Measurements from ENCODE around the gene LYL1.

The LYL1 gene

DNA sequence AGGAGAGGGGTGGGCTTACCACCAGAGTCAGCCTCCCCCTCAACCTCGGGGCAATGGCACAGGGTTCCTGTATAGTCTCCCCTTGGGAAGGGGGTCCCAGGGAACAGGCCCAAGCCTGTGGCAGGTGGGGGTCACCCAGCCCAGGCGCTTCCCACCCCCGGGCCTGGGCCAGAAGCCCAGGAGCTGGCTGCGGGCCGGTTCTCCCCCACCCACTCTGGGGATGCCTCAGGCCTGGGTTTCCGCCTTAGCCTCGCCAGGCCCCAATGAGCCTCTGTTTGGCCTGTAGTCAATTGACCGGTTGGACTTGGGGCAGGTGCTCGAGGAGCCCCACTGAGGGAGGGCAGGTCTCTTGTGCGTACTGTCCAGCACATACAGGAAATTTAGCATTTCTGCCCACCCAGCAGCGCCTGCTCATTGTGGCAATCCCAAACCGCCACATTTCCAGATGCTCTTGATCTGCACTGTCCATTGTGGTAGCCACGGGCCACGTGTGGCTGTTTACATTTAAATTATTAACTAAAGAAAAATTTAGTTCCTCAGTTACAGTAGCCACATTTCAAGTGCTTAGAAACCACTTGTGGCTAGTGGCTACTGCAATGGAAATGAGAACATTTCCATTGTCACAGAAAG, 9.9 kb downstream of the LYL1 start:
- no peaks in the 10 kb centered on the region for H3K27me3 ChIP-seq (ENCODE audit: control insufficient read depth, insufficient read depth, low read length)
- no peaks in the 10 kb centered on the region for H3K36me3 ChIP-seq (ENCODE audit: control insufficient read depth, insufficient read depth, low read length)
- no peak overlapping the region for H3K4me3 ChIP-seq (ENCODE audit: low read length)
- no peak overlapping the region for H3K9ac ChIP-seq (ENCODE audit: low read length)
- peaks cover 17% of the 10 kb centered on the region for H3K4me1 ChIP-seq (ENCODE audit: control insufficient read depth, insufficient read depth, low read length)
- H3K9me3 ChIP-seq (ENCODE audit: control insufficient read depth, low read length) = no peaks in the 10 kb centered on the region

DNA sequence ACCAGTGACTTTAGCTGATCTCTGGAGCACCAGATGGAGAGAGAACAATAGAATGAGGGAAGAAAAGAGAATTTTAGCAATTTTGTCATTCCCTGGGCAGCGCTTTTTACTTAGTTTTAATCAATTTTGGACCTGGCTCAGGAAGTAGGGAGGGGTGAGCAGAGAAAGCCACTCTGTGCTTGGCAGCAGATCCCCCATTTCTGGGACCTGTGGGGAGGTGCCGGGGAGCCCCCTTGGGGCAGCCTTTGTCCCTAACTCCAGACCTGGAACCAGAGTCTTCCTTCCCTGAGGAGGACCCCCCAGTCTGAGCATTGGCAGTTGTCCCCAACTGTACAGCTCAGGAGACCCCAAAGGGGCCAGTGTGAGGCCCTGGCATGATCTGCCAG, 10.5 kb downstream of the LYL1 start:
- no peak overlapping the region for H3K4me3 ChIP-seq (ENCODE audit: low read length)
- peaks cover 17% of the 10 kb centered on the region for H3K4me1 ChIP-seq (ENCODE audit: control insufficient read depth, insufficient read depth, low read length)
- no peaks in the 10 kb centered on the region for H3K36me3 ChIP-seq (ENCODE audit: control insufficient read depth, insufficient read depth, low read length)
- no peaks in the 10 kb centered on the region for H3K9me3 ChIP-seq (ENCODE audit: control insufficient read depth, low read length)
- no peak overlapping the region for H3K9ac ChIP-seq (ENCODE audit: low read length)
- no peaks in the 10 kb centered on the region for H3K27me3 ChIP-seq (ENCODE audit: control insufficient read depth, insufficient read depth, low read length)

GRCh38 chr19:13091400-13092157, 11.1 kb downstream of the LYL1 start:
- H3K4me3 ChIP-seq (ENCODE audit: low read length) = no peak overlapping the region
- no peaks in the 10 kb centered on the region for H3K36me3 ChIP-seq (ENCODE audit: control insufficient read depth, insufficient read depth, low read length)
- H3K9ac ChIP-seq (ENCODE audit: low read length) = no peak overlapping the region
- peaks cover 17% of the 10 kb centered on the region for H3K4me1 ChIP-seq (ENCODE audit: control insufficient read depth, insufficient read depth, low read length)
- H3K27me3 ChIP-seq (ENCODE audit: control insufficient read depth, insufficient read depth, low read length) = no peaks in the 10 kb centered on the region
- H3K9me3 ChIP-seq (ENCODE audit: control insufficient read depth, low read length) = no peaks in the 10 kb centered on the region

DNA sequence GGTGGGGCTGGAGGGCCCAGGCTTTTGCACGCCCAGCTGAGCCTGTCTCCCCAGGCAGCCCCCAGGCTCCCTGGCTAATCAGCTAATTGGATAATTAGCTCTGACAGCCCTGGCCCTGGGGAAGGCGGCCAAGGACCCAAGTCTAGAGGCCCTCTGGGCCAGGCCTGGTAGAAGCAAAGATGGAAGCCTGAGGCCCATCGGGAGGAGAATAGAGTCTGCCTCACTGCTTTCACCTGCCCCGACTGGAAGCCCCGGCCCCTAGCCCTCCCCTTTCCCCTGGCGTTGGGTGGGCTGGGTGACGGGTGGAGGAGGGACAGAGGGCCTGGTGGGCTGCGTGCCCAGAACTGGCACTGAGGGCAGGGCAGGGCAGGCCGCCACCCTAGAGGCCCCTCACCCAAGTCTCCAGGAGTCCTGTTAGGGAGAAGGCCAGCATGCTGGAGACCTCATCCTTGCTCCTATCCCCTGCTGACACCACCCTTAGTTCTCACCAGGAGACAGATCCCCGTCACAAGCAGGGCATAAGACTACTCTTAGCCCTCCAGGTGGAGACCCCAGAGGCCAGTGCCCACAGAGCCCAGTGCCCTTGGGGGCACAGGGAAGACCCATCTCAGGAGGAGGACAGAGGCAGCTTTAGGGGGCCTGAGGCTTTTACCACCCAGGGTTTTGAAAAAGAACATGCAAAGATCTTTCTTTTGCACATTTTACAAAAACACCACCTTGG, 12.0 kb downstream of the LYL1 start:
- Histone ChIP-seq H3K9ac (ENCODE audit: low read length) (no peak overlapping the region), H3K4me1 (ENCODE audit: control insufficient read depth, insufficient read depth, low read length) (peaks cover 20% of the 10 kb centered on the region), H3K36me3 (ENCODE audit: control insufficient read depth, insufficient read depth, low read length) (no peaks in the 10 kb centered on the region), H3K9me3 (ENCODE audit: control insufficient read depth, low read length) (no peaks in the 10 kb centered on the region), H3K27me3 (ENCODE audit: control insufficient read depth, insufficient read depth, low read length) (no peaks in the 10 kb centered on the region), H3K4me3 (ENCODE audit: low read length) (no peak overlapping the region)

GRCh38 chr19:13089857-13090507, 12.7 kb downstream of the LYL1 start:
- Histone ChIP-seq H3K9me3 (ENCODE audit: control insufficient read depth, low read length) (no peaks in the 10 kb centered on the region), H3K4me3 (ENCODE audit: low read length) (no peak overlapping the region), H3K36me3 (ENCODE audit: control insufficient read depth, insufficient read depth, low read length) (no peaks in the 10 kb centered on the region), H3K9ac (ENCODE audit: low read length) (no peak overlapping the region), H3K27me3 (ENCODE audit: control insufficient read depth, insufficient read depth, low read length) (no peaks in the 10 kb centered on the region), H3K4me1 (ENCODE audit: control insufficient read depth, insufficient read depth, low read length) (peaks cover 25% of the 10 kb centered on the region)

DNA sequence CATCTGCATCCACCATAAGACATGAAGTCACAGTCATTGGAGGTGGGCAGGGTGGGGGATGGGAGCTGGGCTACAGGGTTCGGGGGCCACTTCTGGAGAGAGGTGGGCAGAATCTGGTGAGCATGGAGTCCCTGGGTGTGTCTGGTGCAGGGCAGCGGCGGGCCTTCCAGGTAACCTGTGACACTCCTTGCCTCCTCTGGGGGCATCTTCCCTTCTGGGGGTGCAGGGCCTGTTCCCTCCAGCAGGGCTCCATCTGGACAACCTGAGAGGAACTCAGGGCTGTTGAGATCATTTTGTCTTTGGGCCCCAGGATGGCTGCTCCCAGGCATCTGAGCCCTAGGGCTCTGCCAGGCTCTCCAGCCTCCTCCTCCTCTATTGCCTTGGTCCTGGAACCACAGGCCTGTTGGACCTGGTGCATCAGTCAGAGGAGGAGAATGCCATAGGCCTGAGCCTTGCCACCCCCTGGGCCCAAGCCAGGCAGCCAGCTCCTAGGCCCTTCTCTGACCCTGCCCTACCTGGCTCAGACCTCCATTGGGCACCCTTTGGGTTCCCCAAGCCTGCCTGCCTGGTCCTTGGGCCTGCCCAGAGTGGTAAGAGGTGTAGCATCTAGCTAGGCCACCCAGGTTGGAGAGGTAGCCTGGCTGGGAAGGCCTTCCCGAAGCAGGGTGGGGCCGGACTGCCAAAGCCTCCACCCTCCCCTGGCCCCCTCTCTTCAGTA, 13.4 kb downstream of the LYL1 start:
- no peak overlapping the region for H3K9ac ChIP-seq (ENCODE audit: low read length)
- no peaks in the 10 kb centered on the region for H3K27me3 ChIP-seq (ENCODE audit: control insufficient read depth, insufficient read depth, low read length)
- no peaks in the 10 kb centered on the region for H3K9me3 ChIP-seq (ENCODE audit: control insufficient read depth, low read length)
- no peak overlapping the region for H3K4me3 ChIP-seq (ENCODE audit: low read length)
- no peaks in the 10 kb centered on the region for H3K36me3 ChIP-seq (ENCODE audit: control insufficient read depth, insufficient read depth, low read length)
- peaks cover 24% of the 10 kb centered on the region for H3K4me1 ChIP-seq (ENCODE audit: control insufficient read depth, insufficient read depth, low read length)

DNA sequence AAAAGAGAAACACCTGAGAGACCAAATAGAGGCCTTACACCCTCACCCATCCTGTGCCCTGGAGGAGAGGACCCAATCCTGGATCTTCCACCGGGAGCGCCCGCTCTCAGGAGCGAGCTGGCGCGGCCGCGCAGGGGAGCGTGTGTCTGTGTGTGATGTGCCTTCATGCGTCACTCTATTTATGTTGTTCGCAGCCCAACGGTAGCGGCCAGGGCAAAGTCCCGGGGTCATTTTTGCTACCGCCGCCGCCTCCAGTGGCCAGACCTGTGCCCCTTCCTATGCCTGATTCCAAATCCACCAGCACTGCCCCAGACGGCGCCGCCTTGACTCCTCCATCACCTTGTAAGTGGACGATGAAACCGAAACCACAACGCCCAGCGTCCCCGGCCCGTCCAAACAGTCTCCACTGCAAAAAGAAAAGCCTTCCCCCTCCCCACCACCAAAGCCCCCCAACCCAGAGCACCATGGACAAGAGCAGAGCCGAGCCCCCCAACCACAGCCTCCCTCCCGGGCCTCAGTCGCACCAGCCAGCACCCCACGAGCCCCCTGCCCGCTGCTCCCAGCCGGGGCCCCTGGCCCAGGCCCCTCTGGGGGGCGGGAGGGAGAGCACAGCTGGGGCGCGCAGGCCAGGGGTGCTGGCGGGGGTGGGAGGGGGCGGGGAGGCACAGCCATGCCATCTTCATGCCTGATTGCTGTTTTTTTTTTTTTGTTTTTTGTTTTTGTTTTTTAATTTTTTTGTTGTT, 14.7 kb downstream of the LYL1 start:
- H3K9me3 ChIP-seq (ENCODE audit: control insufficient read depth, low read length) = no peaks in the 10 kb centered on the region
- no peaks in the 10 kb centered on the region for H3K27me3 ChIP-seq (ENCODE audit: control insufficient read depth, insufficient read depth, low read length)
- peaks cover 16% of the 10 kb centered on the region for H3K4me1 ChIP-seq (ENCODE audit: control insufficient read depth, insufficient read depth, low read length)
- H3K36me3 ChIP-seq (ENCODE audit: control insufficient read depth, insufficient read depth, low read length) = no peaks in the 10 kb centered on the region
- H3K9ac ChIP-seq (ENCODE audit: low read length) = no peak overlapping the region
- no peak overlapping the region for H3K4me3 ChIP-seq (ENCODE audit: low read length)

- Histone ChIP-seq H3K4me3 (ENCODE audit: low read length) (no peak overlapping the region), H3K4me1 (ENCODE audit: control insufficient read depth, insufficient read depth, low read length) (peaks cover 18% of the 10 kb centered on the region), H3K9me3 (ENCODE audit: control insufficient read depth, low read length) (no peaks in the 10 kb centered on the region), H3K27me3 (ENCODE audit: control insufficient read depth, insufficient read depth, low read length) (no peaks in the 10 kb centered on the region), H3K36me3 (ENCODE audit: control insufficient read depth, insufficient read depth, low read length) (no peaks in the 10 kb centered on the region), H3K9ac (ENCODE audit: low read length) (no peak overlapping the region)
These were observed 15.4 kb downstream of the LYL1 start for GRCh38 chr19:13087295-13087694.

- H3K9ac ChIP-seq (ENCODE audit: low read length) = no peak overlapping the region
- no peaks in the 10 kb centered on the region for H3K27me3 ChIP-seq (ENCODE audit: control insufficient read depth, insufficient read depth, low read length)
- no peaks in the 10 kb centered on the region for H3K9me3 ChIP-seq (ENCODE audit: control insufficient read depth, low read length)
- no peak overlapping the region for H3K4me3 ChIP-seq (ENCODE audit: low read length)
- H3K4me1 ChIP-seq (ENCODE audit: control insufficient read depth, insufficient read depth, low read length) = peaks cover 27% of the 10 kb centered on the region
- no peaks in the 10 kb centered on the region for H3K36me3 ChIP-seq (ENCODE audit: control insufficient read depth, insufficient read depth, low read length)
These were observed 16.3 kb downstream of the LYL1 start for GRCh38 chr19:13086341-13086740.

- H3K4me1 ChIP-seq (ENCODE audit: control insufficient read depth, insufficient read depth, low read length) = peaks cover 27% of the 10 kb centered on the region
- no peaks in the 10 kb centered on the region for H3K9me3 ChIP-seq (ENCODE audit: control insufficient read depth, low read length)
- H3K36me3 ChIP-seq (ENCODE audit: control insufficient read depth, insufficient read depth, low read length) = no peaks in the 10 kb centered on the region
These were observed 17.0 kb downstream of the LYL1 start for GRCh38 chr19:13085666-13086065.

GRCh38 chr19:13083627-13084026, 19.0 kb downstream of the LYL1 start:
- peaks cover 41% of the 10 kb centered on the region for H3K4me1 ChIP-seq (ENCODE audit: control insufficient read depth, insufficient read depth, low read length)
- no peaks in the 10 kb centered on the region for H3K9me3 ChIP-seq (ENCODE audit: control insufficient read depth, low read length)
- no peak overlapping the region for H3K4me3 ChIP-seq (ENCODE audit: low read length)
- H3K9ac ChIP-seq (ENCODE audit: low read length) = no peak overlapping the region
- no peaks in the 10 kb centered on the region for H3K27me3 ChIP-seq (ENCODE audit: control insufficient read depth, insufficient read depth, low read length)
- H3K36me3 ChIP-seq (ENCODE audit: control insufficient read depth, insufficient read depth, low read length) = peaks cover 3% of the 10 kb centered on the region

More at GRCh38 chr19:13085666-13086065, 17.0 kb downstream of the LYL1 start:
- no peaks in the 10 kb centered on the region for H3K27me3 ChIP-seq (ENCODE audit: control insufficient read depth, insufficient read depth, low read length)
- no peak overlapping the region for H3K9ac ChIP-seq (ENCODE audit: low read length)
- no peak overlapping the region for H3K4me3 ChIP-seq (ENCODE audit: low read length)
